ENCODE results near the gene FAM234A.

- TF ChIP-seq EZH2 (IDR thresholded peaks at IDR 0.05; ENCODE audit: borderline replicate concordance, low read depth, low read length, severe bottlenecking) (no peak), POLR2A (IDR thresholded peaks at IDR 0.05; ENCODE audit: low read depth, low read length) (no peak), POLR2AphosphoS5 (IDR thresholded peaks at IDR 0.05; ENCODE audit: insufficient read depth, low read depth, low read length) (no peak)
- TF ChIP-seq, protein P1, sequence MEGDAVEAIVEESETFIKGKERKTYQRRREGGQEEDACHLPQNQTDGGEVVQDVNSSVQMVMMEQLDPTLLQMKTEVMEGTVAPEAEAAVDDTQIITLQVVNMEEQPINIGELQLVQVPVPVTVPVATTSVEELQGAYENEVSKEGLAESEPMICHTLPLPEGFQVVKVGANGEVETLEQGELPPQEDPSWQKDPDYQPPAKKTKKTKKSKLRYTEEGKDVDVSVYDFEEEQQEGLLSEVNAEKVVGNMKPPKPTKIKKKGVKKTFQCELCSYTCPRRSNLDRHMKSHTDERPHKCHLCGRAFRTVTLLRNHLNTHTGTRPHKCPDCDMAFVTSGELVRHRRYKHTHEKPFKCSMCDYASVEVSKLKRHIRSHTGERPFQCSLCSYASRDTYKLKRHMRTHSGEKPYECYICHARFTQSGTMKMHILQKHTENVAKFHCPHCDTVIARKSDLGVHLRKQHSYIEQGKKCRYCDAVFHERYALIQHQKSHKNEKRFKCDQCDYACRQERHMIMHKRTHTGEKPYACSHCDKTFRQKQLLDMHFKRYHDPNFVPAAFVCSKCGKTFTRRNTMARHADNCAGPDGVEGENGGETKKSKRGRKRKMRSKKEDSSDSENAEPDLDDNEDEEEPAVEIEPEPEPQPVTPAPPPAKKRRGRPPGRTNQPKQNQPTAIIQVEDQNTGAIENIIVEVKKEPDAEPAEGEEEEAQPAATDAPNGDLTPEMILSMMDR (IDR thresholded peaks at IDR 0.05; ENCODE audit: extremely low read depth in 1 of 2, insufficient read depth in 1 of 2, low read depth in 1 of 2, low read length in 2 of 2), result no peak
Observed at GRCh38 chr16:263182-263774, 28.7 kb downstream of the FAM234A start.

All from endothelial cell of umbilical vein (primary cell).